Putamen (tissue), 1 donor: ENCODE data around the gene KRT7.
"Not testable (repeated sequence)": the region's sequence is repeated elsewhere in the genome, so short reads cannot be mapped to it uniquely, and the experiment has no call there.

Experiments
- DNase-seq: peaks from one replicate; pipeline ENCODE4 v3.0.0-alpha.2; 2016; ENCODE audit warnings: low spot score

Gene KRT7

DNA sequence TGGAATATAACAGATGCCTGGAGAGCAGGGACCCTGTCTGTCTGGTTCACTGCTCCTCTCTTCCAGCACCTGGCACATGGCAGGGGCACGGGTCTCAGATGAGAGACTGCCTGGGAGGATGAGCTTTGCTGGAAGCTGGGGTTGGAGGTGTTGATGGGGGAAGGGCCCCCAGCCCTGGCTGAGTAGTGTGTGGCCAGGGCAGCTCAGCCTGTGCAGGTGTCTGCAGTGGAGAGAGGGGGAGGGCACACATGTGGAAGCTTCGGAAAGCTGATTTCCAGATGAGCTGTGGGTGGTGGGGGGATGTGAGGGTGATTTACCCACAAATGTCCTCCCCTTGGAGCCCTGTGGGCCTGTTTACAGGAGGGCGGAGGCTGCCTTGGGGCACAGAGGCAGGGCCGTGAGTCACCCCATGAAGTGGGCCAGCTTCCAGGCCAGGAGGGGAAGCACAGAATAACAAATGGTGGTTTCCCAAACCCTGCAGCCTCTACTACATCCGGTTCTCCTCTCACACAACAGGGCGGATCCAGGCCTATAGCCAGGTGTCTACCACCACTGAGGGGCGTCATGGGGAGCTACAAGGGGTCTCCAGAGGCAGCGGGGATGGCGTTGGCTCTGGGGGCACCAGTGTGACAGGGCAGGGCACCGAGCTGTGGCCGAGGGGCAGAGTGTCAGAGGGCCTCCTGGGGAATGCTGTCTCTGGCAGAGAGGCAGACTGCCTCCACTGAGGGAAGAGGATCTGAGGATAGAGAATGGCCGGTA lies 11.0 kb downstream of the KRT7 start:
- DNase-seq = no peak

DNA sequence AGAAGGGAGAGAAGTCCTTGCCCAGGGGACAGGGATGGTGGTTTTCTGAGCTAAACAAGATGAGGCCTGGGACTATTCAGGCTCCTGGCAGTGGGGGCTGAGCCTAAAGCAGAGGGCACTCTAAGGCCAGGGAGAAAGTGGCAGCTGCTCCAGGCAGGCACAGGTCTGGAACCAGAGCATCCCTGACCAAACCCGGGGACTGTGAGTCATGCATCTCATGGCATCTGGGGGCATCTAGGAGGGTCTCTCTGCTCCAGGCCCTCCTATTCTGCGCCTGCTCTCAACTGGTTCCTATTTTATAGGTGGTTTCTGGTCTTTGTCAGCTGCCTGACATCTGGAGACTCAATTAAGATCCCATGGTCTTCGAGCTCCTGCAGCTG lies 11.6 kb downstream of the KRT7 start:
- no peak for DNase-seq

DNA sequence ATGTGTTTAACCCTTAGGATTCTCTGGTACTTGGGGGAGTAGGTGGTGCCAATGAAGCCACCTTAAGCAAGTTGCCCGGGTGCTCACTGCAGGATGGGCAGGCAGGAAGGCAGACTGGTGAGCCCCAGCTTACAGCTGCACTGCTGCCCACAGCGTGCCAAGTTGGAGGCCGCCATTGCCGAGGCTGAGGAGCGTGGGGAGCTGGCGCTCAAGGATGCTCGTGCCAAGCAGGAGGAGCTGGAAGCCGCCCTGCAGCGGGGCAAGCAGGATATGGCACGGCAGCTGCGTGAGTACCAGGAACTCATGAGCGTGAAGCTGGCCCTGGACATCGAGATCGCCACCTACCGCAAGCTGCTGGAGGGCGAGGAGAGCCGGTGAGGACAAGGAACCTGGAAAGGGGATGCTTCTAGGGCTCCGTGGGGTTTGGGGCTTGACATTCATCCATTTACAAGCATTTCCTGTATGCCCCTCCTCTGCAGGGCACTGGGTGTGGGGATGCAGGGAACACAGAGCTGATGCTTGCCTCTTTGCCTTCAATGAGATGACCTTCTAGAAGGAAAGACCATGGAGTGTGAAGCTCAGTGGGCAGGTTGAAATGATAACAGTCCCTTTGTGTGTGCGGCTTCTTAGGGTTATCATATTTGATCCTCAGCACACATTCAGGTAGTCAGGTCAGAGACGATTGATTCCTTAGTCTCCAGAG lies 12.4 kb downstream of the KRT7 start:
- no peak for DNase-seq

DNA sequence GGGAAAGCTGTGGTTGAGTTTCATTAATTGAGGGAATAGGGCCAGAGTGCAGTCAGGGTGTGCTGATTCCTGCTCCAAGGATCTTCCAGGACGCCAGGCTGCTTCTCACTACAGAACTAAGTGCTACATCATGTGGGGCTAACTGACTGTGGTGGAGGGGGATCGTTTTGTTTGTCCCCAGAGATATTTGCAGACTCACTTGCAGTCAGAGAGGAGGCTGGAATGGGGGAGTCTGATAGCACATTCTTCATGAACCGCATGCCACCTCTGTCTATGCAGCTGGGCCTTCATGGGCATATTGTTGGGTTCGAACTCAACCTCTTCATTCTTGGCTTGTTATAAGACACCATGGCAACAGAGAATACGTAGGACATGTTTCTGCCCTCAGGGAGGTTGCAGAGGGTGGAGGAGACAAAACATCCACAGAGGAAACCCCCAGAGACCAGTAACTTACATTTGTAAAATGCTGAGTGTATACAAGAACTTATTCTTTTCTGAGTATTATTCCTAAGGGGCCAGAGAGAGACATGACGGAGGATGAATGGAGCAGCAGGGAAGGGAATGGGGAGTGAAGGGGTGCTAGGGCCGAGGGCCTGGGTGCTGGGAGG lies 13.0 kb downstream of the KRT7 start:
- DNase-seq = no peak

DNA sequence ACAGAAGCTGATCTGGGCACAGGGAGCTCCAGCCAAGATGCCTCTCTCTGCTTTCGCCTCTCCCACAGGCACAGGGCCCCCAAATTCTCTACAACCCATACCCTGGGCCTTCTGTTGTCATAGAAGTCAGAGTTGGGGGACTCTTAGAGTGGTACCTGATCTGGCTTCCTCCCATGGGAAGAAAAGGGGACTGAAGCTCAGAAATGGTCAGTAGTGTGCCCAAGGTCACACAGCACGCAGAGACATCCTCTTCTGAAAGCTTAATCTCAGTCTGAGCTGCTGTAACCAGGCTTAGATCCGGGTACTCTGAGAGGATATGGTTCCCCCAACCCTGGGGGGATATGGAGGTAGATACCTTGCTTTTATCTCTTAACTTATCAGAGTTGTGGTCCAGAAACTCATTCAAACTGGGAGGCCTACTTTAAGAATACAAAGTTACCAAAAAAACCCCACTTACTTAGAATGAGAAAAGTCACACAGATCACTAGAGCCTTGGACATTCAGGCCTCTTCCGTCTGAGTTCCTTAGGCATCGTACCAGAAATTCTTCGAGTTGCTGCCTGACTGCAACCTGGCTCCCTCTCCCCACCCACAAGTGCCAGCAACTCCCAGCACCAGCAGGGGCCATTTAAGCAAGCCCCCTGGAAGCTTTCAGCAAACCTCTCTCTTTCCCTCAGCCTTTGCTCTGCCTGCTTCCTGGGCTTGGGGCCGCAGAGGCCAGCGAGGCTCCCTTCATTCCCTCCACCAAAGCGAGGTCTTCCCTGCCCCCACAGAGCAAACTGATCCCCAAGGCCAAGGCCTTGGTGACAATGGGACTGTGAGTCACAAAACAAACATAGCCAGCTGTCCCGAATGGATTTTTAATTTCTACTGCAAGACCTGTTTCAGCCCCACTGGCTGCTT lies 13.9 kb downstream of the KRT7 start:
- no peak for DNase-seq

DNA sequence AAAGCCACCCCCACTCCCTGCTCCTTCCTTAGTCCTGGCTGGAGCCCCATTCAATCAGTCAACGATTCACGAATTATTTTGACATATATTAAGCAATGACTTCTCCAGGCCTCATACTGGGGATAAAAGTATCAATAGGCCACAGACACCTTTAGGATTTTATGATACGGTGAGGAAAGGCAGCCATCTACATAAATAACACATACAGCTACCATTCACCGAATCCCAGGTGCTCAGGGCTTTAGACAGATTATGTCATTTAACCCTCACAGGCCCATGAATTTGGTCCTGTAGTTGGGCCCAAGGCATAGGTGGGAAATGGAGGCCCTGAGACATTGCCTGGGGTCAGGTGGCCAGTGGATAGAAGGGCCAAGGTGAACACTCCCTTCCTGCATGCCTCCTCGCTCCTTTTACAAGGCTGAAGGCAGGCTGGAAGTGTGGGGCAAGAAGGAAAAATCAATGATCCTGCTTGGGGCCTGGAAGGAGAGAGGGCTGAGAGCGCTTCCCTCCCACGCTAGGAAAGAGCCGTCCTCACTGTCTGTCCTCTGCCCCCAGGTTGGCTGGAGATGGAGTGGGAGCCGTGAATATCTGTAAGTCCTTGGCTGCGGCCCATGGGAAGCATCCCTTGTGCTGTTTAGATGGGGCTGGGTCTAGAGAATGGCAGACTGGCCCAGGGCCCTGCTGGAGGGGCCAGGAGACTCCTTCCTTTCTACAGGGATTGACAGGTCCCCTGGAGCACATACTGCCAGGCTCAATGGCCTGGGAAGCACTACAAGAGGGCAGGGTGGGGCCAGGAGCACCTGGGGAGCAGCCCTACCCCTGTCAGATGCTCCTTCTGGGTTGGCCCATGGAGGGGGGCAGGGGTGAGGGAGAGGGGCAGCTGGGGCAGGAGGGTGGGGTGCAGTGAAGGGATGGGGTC lies 14.8 kb downstream of the KRT7 start:
- no peak for DNase-seq

DNA sequence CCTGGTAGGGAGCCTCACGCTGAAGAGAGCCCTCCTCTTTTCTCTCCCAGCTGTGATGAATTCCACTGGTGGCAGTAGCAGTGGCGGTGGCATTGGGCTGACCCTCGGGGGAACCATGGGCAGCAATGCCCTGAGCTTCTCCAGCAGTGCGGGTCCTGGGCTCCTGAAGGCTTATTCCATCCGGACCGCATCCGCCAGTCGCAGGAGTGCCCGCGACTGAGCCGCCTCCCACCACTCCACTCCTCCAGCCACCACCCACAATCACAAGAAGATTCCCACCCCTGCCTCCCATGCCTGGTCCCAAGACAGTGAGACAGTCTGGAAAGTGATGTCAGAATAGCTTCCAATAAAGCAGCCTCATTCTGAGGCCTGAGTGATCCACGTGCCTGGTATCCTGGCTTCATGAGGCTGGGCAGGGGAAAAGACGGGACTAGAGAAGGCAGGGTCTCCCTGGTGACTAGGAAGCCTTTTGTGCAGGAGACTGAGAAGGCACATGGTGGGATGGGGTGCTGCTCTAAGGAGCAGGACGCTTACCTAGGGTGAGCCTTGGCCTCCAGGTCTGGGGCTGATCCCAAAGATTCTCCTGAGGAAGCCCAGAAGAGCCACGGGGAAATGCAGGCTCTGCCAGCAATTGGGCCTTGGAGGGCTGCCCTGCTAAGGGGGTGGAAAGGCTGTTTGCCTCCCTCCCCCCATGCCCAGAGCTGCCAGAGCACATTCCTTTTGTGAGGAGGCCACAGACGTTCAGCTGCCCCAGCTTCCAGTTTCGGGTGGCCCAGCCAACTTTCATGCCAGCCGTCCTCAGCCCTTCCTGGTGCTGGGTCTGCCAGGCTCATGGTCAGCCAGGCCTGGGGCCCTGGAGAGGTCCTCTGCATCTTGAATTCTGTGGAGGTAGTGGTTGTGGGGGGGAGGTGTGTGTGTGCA lies 15.8 kb downstream of the KRT7 start:
- DNase-seq = peak; percentile 48

DNA sequence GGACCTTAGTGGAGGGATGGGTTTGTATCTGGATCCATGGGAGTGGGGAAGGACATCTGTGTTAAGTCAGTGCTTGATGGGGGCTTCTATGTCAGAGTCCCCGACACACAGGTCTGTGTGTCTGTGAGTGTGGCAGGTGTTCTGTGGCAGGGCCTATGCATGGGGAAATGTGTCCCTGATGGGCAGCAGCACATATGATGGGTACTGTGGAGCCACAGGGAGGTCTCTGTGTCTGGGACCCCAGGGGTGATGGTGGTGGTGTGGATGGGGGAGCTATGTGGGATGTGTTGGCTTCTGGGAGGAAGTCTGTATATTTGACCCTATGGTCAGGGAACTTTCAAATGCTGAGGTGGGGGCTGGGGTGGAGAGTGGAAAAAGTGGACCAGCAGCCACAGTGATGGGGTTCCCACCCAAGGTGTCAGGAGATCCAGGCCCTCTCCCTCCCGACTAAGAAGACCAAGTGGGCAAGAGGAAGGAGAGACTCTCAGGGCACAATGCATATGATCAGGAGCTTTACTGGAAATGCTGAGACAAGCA lies 16.5 kb downstream of the KRT7 start:
- no peak for DNase-seq

DNA sequence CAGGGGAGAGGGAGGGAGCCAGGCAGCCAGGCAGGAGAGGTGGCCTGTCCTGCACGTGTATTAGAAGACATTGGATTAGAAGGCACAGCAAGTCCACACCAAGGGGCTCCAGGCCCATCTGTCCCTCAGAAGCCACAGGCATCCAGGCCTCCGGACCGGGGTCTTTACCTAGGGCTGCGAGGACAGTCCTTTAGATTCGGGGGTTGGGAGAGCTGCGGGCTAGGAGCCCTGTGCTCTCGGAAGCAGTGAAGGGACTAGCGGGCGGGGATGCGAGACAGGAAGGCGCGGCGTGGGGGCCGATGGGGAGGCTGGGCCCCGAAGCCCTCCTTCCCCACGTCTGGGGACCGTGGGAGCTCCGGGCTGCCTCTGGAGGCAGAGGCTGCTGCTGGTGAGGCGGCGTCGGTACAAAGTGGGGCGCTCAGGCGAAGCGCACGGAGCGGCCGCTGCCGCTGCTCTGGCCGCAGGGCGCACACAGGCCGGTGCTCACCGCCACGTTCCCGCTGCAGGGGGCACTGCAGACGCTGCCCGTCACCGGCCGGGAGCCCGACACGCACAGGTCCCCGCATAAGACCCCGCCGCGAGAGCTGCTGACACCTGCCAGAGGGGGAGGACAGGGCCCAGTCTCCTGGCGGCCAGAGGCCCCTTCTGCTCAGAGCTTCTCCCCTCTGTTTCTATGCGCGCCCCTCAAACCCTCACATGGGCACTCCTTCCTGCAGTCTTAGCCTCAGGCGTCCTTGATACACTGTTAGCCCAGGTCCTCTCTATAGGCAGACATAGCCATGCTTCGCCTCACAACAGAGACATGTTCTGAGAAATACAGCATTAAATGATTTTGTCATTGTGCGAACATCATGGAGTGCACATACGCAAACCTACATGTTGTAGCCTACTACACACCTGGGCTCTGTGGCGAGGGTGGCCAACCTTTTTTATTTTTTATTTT lies 17.3 kb downstream of the KRT7 start:
- no peak for DNase-seq

DNA sequence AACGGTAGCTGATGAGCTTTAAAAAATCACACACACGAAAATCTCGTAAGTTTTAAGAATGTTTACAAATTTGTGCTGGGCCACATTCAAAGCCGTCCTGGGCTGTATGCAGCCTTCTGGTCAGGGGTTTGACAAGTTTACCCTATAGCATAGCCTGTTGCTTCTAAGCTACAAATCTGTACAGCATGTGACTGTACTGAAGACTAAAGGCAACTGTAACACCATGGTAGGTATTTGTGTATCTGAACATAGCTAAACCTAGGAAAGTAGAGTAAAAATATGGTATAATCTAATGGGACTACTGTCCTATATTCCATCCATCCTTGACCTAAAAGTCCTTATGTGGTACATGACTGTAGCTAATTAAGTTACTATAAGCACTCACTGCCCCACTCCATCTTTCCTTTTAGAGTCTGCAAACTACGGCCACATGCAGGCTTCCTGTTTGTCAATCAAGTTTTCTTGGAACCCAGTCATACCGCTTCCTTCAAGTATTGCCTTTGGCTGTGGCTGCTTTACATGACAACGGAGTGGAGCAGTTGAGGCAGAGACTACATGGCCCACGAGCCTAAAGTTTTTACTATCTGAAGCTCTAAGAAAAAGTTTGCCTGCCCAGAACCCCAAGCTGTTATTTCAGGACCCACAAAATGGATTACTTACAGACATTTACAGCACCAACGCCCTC lies 18.5 kb downstream of the KRT7 start:
- no peak for DNase-seq

DNA sequence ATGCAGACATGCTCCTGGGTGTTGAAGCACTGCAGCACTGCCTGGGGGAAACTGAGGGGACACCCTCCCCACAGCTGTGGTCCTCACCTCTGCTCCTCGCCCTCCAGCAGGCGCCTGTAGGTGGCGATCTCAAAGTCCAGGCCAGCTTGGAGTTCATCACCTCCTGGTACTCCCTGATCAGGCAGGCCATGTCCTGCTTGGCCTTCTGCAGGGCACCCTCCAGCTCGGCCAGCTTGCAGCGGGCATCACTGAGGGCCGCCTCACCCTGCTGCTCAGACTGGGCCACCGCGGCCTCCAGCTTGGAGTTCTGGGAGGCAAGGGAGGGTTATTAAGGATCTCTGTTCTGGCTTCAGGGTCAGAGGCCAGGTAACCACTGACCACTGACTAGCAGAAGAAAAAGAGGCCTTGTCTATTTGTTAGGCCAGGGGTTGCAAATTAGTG lies 19.2 kb downstream of the KRT7 start:
- not testable (repeated sequence) for DNase-seq

DNA sequence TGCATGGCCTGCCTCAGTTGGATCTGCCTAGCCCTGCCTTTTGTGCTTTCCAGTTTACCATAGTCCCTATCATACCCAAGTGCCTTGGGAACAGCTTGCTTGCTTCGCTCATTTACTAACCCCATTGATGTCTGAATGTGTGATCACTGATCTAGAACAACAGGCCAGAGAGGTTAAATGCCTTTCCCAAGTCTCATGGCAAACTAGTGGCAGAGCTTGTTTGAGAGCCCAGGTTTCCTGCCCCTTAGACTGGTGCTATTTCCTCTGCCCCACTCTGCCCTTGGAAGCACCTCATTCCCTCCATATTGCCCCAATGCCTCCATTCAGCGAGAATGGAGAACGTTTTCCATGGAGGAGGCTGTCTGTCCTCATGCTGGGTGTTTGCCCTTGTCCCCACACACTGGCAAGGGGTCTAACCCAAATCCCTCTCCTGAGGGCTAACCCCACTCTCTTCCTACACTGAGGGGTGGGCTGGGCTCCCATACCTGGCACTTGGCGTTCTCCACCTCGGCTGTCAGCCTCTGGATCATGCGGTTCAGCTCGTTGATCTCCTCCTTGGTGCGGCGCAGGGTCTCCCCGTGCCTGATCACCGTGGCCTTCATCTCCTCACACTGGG lies 19.8 kb downstream of the KRT7 start:
- no peak for DNase-seq

DNA sequence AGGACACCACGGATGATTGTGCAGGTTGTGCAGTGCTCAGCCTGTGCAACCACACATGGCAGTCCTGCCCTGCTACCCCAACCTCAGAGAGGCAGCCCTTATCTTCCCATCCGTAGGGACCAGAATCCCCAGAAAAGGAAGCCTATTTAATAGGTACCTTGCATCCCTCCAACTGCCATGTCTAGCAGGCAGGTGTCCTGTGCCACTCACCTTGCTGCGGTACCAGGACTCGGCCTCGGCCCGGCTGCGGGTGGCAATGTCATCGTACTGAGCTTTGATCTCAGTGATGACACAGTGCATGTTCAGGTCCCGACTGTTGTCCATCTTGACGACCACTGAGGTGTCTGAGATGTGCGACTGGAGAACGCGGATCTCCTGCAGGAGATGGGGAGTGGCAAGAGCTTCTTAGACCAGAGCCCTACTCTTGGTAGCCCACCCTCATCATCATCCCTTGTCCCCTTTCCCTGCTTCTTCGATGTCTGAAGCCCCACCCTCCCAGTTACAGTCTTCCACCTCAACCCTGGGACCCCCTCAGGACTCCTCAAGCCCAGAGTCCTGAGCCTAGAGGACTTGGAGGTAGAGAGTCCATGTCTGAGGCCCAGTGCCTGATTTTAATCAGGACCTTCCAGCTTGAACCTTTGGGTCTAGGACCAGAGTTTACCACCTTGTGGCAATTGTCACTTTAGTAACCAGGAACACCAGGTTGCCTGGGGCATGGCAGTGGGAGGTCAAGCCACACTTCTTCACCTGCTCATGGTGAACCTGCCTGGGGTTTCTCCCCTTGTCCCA lies 20.5 kb downstream of the KRT7 start:
- DNase-seq = no peak

DNA sequence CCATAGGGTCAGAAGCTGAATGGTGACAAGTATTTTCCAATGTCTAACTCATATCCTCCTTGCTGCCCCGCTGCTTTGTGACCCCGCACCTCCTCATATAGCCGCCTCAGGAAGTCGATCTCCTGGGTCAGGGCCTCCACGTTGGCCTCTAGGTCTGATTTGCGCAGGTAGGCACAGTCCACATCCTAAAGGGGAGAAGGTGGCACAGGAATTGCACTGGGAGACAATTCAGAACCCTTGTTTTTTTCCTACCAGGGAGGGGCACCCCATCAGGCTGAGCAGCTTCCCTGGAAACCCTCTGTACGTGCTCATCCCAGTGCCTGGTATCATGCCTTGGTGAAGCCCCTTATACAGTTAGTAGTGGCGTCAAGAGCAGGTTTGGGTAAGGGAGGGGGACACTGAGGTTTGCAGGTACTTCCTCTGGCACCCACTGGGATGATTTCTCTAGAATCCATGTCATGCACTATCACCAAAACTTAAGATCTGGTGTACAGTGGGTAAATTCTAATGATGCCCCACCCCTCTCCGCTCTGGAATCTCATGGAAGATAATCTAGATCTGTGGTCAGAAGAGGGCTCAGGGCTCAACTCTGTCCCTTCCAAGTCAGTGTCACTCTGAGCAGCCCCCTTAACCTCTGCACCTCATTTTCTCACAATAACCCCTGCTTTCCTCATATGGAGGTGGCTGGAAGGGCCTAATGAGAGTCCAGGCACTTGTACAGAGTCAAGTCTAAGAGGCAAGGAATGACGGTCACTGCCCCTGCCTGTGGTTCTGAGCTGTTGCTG lies 21.3 kb downstream of the KRT7 start:
- no peak for DNase-seq

DNA sequence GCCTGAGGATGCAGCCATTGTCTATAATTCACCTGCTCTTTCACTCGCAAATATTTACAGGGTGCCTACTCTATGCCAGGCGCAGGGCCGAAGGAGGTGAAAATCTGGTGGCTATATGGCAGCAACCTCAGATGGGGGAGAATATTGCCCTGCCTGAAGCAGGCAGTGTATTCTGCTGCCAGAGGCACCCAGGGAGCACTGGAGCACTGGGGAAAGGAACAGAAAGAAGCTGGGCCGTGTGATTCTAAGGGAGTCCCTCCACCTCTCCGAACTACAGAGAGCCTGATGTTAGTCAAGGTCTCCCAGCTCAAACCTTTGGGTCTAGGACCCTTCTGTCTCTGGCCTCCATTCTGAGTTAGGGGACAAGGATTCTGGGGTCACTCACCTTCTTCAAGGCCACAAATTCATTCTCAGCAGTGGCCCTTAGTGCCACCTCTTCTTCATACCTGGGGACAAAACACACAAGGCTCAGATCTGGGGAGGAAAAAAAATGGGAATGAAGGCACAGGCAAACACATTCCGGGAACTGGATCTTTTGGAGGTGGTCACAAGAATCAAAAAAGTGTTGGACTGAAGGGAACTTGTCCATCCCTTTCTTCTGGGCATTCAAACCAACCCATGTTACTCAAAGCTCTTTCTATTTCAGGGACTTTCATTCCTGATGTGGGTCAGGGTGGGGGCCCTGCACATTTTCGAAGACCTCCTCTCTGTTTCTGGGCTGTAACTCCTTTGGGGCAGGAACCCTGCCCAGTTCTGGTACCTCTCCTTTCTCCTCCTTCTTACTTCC lies 22.1 kb downstream of the KRT7 start:
- DNase-seq = no peak
